SK-MEL-5 (cell line): ENCODE measurements around the gene CHRD. TPM values are rescaled to one million over a fixed set of nuclear protein-coding genes. Genes with fewer than 3 reads are reported as not detected.

ENCODE experiments used
- DNase-seq: peaks from one replicate; pipeline ENCODE4 v3.0.0-alpha.2; 2016; ENCODE audit warnings: low read depth, low spot score
- in situ Hi-C: cut with HindIII; loops from 2 replicates; pipeline ENCODE4 v1.10.0; 2016; ENCODE audit warnings: low sequenced_read_pairs, high pct_unique_total_duplicates, low pct_unique_long_range_greater_than_20kb
- total RNA-seq: library from RNA; depleted of rRNA; stranded (reverse); fragments of >200 nt; shearing (Covaris generic); gene quantifications from 2 replicates; pipeline ENCODE4 v1.2.3, GENCODE V29; 2014

CHRD gene
- total RNA-seq, 1 experiment from 2014 or later, result 2.9 TPM

DNA sequence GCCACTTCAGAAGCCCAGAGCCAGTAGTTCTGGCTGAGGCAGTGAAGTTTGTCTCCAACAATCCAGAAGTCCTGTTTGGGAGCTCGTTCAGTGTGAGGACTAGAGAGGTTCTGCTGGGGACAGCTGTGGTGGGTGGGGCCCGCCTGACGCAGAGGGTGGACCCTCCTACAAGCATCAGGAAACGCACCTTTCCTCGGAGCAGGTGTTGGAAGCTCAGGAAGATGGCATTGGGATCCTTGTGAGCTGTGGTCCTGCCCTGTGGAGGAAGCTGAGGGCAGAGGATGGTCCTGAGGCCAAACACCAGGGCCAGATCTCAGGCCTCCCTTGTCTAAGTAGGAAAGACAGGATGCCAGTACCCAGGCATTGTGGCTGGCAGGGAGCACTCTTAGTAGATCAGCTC lies 6.9 kb upstream of the CHRD start:
- no peak for DNase-seq
- in situ Hi-C loops, result loop anchor here (25.0 kb wide), 1 partner anchor 164 kb away; no protein-coding TSS in a partner anchor

DNA sequence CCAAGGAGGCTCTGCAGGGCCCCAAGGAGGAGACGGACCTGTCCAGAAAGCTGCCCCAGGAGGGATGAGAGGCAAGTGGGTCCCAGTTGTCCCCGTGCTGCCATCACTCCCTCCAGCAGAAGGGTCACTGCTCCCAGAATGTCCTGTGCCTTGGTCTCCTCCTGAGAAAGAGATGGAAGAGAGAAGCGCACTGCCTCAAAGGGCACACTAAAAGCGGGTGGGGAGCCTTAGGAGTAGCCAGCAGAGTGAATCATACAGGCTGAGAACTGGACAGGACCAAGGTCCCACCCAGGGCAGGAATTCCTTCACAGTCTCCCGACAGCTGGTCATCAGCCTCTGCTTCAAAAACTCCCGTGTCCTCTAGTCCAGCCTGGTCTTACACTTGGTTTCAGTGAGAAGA lies 6.4 kb upstream of the CHRD start:
- in situ Hi-C loops, result loop anchor here (25.0 kb wide), 1 partner anchor 164 kb away; no protein-coding TSS in a partner anchor

DNA sequence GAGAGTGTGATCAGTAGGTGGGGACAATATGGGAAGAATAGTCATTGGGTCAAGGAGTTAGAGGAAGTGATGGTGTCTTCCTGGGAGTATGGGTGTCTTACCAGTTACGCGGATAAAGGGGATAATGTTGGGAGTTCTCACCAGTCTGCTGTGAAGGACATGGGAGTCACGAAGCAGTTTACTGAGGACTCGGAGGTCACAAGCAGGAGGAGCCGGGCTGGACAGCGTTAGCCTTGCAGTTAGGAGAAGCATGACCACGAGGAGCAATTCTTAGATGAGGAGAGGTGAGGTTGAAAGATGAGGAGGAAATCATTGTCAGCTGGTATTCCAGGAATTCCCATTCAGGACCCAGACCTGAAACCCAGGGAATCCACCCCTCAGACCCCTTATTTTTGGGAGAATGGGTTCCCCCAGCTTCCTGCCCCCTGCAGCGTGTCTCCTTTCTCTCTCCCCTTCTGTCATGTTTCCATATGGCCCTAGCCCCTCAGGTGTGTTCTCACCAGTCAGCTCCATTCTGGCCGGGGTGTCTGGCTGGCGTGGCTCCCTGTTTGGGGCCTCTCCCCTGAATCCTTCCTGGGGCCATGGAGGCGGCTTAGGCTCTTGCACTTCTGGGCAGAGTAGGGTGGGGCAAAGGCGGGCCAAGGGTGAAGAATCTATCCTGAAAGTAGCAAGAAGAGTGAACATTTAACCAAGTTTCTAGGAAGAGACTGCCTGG lies 4.0 kb upstream of the CHRD start:
- no peak for DNase-seq
- in situ Hi-C loops, result no loop called here

More for the DNA sequence above, 6.4 kb upstream of the CHRD start:
- DNase-seq, result no peak

DNA sequence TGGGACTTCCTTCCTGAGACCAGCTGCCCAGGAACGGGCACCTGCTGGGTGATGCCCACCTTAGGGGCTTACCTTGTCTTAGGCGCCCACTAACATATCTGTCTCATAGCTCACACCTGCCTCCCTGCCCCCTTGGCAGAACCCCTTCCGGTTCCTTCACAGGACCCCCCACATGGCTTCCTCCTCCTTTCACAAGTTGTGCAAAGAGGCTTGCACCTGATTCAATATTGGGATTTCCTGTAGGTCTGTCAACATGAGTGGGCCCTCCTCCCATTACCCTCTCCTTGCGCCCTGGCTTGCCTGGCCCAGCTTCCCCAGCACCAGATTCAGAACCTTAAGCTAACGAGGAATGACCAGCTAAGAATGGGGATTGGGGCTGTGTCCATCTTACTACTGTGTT lies 2.5 kb upstream of the CHRD start:
- in situ Hi-C loops, result no loop called here
- no peak for DNase-seq

DNA sequence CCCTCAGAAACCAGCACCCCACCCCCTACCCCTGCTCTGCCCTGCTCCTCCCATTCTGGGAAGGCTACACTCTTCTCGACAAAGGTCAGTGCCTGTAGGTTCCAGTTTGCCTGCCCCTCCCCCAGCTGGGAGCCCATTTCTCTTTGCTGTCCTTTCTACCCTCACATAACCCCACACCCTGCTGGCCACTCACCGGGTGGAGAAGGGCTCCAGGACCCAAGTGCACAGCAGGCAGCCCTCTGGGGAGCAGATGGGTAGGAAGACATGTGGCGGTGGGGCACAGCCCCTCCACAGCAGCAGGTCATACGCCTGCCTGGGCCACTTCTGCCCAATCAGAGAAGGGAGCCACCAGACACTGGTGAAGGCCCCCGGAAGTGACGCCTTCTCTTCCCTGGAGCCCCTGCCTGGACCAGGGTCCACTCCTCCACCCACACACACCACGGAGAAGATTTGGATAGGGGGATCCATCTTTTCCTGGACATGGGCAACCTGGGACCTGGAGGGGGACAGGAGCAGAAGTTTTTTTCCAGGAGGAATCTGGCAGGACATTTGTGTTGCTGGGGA lies 1.9 kb upstream of the CHRD start, which contains the start of gene THPO:
Gene THPO (minus strand): TSS at position 326 of the 564 bp plus-strand sequence. CDS start 1,948 bp downstream, outside the sequence.
- in situ Hi-C loops, result no loop called here
- peak; percentile 14 for DNase-seq

DNA sequence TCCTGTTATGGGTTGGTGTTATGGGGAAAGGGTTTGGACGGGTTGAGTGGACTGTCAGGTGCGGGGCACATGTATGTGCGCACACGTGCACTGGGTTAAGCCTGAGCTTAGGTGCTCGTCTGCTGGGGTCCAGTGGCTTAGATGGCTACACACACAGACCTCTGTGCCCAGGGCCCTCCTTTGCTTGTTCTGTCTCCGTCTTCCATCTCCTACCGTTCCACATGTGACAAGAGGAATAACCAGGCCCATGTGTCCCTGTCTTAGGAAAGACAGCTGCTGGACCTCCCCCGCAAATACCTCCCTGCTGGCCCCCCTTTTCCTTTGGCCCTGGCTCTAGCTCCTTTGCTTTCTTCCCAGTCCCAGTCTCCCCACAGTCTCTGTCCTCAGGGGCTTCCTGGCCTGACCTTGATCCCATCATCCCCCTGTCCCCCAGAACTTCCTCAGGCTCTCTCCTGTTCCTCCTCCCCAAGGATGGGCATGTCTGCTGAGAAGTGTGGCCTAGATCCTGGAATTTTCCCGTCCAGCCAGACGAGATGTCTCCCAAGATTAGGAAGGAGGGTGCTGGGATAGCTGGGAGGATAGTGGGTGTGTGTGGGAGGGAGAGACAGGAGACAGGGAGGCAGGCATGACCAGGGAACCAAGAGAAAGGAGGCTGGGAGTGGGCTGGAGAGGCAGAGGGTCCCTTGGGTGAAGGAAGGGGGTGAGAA lies 1.1 kb upstream of the CHRD start:
- DNase-seq, result no peak
- in situ Hi-C loops, result no loop called here

DNA sequence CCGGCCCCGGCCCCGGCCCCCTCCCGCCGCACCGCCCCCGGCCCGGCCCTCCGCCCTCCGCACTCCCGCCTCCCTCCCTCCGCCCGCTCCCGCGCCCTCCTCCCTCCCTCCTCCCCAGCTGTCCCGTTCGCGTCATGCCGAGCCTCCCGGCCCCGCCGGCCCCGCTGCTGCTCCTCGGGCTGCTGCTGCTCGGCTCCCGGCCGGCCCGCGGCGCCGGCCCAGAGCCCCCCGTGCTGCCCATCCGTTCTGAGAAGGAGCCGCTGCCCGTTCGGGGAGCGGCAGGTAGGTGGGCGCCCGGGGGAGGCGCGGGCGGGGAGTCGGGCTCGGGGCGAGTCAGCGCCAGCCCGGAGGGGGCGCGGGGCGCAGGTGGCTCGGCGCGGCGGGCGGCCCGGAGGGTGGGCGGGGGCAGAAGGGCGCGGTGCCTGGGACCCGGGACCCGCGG lies 352 bp downstream of the CHRD start:
- peak; percentile 34 for DNase-seq

DNA sequence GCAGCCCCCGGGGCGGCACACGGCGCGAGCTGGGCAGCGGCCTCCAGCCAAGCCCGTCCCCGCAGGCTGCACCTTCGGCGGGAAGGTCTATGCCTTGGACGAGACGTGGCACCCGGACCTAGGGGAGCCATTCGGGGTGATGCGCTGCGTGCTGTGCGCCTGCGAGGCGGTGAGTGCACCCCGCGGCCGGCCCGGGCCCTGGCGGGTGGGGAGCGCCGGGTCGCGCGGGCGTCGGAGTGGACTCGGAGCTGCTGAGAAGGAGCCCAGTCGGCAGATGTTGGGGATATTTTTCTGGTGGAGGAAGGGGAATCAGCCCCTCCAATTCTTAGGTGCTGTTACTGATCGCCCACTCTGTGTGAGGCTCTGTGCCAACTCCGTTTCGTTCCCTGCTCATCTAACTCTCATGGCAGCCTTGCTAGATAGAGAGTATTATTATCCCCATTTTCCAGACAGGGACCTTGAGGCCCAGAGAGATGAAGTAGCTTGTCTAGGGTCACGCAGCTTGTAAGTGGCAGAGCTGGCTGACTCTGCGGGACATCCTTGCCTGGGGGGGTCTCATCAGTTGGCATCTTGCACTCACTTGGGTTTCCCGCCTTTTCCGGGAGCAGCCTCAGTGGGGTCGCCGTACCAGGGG lies 890 bp downstream of the CHRD start:
- in situ Hi-C loops, result no loop called here
- DNase-seq, result no peak

More for the DNA sequence above, 352 bp downstream of the CHRD start:
- in situ Hi-C loops, result no loop called here

DNA sequence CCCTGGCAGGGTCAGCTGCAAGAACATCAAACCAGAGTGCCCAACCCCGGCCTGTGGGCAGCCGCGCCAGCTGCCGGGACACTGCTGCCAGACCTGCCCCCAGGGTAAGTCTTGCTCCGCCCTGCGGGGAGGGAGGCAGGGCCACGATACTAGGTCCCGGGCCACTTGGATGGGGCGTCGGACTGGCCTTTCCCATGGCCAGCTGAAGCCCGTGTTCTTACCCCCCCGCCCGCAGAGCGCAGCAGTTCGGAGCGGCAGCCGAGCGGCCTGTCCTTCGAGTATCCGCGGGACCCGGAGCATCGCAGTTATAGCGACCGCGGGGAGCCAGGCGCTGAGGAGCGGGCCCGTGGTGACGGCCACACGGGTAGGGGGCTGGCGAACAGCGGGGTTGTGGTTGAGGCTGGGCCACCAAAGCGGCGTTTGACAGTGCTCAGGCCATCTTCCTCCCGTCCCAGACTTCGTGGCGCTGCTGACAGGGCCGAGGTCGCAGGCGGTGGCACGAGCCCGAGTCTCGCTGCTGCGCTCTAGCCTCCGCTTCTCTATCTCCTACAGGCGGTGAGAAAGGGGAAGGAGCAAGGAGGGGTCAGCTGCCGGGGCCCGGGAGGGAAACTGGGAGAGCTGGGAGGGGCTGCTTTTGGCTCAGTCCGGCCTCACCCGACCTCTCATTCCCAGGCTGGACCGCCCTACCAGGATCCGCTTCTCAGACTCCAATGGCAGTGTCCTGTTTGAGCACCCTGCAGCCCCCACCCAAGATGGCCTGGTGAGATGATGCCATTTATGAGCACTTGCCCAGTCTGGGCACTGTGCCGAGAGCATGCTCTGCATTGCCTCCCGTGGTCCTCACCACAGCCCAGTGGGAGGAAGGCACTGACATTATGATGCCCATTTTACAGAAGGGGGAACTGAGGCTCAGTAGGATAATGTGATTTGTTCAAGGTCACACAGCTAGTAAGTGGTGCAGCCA lies 1.7 kb downstream of the CHRD start:
- in situ Hi-C loops, result no loop called here

DNA sequence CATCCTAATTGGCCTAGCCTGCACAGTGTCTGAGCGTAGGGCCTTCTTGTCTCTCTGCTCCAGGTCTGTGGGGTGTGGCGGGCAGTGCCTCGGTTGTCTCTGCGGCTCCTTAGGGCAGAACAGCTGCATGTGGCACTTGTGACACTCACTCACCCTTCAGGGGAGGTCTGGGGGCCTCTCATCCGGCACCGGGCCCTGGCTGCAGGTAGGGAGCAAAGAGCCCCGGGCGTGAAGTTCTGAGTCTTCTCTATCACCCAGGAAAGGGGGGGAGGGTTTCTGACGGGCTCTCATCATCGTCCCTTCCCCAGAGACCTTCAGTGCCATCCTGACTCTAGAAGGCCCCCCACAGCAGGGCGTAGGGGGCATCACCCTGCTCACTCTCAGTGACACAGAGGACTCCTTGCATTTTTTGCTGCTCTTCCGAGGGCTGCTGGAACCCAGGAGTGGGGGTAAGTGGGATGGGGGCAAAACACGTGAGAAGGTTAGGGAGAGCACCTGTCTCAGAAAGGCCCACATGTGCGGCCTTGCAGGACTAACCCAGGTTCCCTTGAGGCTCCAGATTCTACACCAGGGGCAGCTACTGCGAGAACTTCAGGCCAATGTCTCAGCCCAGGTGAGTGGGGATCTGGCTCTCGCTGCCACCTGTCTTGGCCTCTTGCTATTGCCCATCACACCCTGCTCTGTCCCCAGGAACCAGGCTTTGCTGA lies 2.6 kb downstream of the CHRD start:
- in situ Hi-C loops, result no loop called here
- DNase-seq, result no peak

More for the DNA sequence above, 1.7 kb downstream of the CHRD start:
- DNase-seq, result no peak

DNA sequence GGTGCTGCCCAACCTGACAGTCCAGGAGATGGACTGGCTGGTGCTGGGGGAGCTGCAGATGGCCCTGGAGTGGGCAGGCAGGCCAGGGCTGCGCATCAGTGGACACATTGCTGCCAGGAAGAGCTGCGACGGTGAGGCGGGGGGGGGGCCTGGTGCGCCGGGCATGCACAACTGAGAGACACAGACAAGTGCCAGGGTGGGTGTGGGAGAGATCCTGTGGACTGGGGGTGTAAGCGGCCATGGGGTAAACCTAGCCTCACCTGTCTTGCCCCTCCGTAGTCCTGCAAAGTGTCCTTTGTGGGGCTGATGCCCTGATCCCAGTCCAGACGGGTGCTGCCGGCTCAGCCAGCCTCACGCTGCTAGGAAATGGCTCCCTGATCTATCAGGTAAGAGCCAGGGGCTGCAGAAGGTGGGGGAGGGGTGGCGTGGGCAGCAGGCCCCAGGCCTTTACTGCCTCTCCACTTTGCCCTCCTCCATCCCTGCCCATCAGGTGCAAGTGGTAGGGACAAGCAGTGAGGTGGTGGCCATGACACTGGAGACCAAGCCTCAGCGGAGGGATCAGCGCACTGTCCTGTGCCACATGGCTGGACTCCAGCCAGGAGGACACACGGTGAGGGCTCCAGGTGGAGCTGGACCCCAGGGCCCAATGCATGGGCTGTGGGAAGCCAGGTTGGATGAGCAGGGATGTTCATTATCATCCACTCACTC lies 3.3 kb downstream of the CHRD start:
- in situ Hi-C loops, result no loop called here
- DNase-seq, result no peak

DNA sequence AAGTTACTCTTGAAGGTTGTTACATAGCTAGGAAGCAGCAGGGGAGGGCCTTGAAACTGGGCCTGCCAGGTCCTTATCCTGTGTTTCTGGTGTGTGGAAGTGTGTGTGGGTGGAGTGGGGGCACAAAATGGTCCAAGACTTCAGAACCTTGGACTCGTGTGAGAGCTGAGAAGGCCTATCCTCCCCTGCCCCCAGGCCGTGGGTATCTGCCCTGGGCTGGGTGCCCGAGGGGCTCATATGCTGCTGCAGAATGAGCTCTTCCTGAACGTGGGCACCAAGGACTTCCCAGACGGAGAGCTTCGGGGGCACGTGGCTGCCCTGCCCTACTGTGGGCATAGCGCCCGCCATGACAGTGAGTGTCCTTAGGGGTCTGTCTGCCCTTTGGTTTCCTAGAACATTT lies 4.5 kb downstream of the CHRD start:
- in situ Hi-C loops, result no loop called here
- DNase-seq, result no peak

DNA sequence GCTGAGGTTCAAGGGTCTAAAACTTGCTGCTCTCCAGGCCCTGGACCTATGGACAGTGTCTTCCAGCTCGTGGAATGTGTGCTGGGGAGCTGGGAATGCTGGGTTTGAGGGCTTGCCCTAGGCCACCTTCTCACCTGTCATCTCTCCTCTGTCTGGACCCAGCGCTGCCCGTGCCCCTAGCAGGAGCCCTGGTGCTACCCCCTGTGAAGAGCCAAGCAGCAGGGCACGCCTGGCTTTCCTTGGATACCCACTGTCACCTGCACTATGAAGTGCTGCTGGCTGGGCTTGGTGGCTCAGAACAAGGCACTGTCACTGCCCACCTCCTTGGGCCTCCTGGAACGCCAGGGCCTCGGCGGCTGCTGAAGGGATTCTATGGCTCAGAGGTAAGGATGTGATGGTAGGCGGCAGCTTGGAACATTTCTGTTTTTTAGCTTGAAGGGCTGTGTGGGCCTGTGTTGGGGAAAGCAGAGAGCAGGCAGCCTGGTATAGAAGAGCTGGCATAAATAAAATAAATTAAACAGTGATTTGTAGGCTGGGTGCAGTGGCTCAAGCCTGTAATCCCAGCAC lies 5.1 kb downstream of the CHRD start:
- in situ Hi-C loops, result no loop called here
- no peak for DNase-seq

DNA sequence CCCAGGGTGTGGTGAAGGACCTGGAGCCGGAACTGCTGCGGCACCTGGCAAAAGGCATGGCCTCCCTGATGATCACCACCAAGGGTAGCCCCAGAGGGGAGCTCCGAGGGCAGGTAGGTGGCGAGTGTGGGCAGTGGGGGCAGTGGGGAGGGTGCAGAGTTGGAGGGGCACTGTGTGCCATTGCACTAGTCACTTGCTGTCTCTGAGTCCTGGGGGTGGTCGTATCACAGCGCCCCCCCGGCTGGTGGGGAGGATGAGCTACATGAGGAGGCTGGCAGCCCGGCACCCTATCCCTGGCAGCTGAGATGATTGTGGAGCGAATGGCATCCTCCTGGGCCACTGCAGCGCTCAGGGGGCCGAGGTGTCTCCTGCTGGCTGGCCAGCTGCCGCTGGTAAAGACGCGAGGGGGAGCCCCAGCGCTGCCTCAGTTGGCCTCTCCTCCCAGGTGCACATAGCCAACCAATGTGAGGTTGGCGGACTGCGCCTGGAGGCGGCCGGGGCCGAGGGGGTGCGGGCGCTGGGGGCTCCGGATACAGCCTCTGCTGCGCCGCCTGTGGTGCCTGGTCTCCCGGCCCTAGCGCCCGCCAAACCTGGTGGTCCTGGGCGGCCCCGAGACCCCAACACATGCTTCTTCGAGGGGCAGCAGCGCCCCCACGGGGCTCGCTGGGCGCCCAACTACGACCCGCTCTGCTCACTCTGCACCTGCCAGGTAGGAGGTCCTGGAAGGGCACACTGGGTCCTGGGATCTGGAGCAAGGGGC lies 6.4 kb downstream of the CHRD start:
- in situ Hi-C loops, result no loop called here
- DNase-seq, result no peak

DNA sequence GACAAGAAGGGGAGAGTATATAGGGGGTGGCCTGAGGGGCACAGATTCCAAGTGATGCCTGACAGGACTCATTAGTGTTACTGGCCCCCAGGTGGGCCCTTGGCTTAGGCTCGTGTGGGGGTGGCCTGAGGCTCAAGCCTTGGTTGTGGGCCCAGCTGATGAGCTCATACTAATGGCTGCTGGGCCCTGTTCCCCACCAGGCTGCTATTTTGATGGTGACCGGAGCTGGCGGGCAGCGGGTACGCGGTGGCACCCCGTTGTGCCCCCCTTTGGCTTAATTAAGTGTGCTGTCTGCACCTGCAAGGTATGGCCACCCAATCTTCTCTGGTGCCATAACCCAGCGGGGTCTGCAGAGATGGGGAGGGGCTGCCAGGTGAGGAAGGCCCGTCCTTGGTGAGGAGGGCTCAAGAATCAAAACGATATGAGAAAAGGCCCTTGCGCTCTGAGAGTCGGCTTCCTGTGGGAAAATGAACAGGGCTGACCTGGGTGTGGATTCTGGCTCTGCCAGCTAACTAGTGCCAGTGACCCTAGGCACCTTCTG lies 7.4 kb downstream of the CHRD start:
- in situ Hi-C loops, result no loop called here
- DNase-seq, result no peak
